ENCODE measurements around the gene SLC12A9.

Gene SLC12A9

GRCh38 chr7:100885440-100886141, 33.1 kb downstream of the SLC12A9 start:
- DNase-seq = no peak

- no peak for DNase-seq
Observed at GRCh38 chr7:100886142-100886935, 33.8 kb downstream of the SLC12A9 start.

- DNase-seq = no peak
Observed at GRCh38 chr7:100886936-100887515, 34.5 kb downstream of the SLC12A9 start.

GRCh38 chr7:100887516-100888290, 35.2 kb downstream of the SLC12A9 start:
- no peak for DNase-seq

GRCh38 chr7:100888291-100888987, 35.9 kb downstream of the SLC12A9 start:
- no peak for DNase-seq

- DNase-seq = no peak
Observed at GRCh38 chr7:100888988-100889750, 36.7 kb downstream of the SLC12A9 start, which contains the start of gene UFSP1. TSS of gene UFSP1 (minus strand) at chr7:100889715. CDS start at chr7:100889271, 444 bp downstream.

- DNase-seq = no peak
Observed at GRCh38 chr7:100890653-100891567, 38.4 kb downstream of the SLC12A9 start.

GRCh38 chr7:100891568-100892247, 39.2 kb downstream of the SLC12A9 start:
- DNase-seq = no peak

GRCh38 chr7:100892364-100893317, 40.1 kb downstream of the SLC12A9 start:
- no peak for DNase-seq

- no peak for DNase-seq
Observed at GRCh38 chr7:100893318-100893895, 40.9 kb downstream of the SLC12A9 start.

GRCh38 chr7:100893910-100894721, 41.6 kb downstream of the SLC12A9 start:
- DNase-seq = no peak

- DNase-seq = peak; percentile 3
Observed at GRCh38 chr7:100894860-100895700, 42.6 kb downstream of the SLC12A9 start.

GRCh38 chr7:100895701-100895955, 43.1 kb downstream of the SLC12A9 start, which contains the start of gene ACHE:
TSS of gene ACHE (minus strand) at chr7:100895888. CDS start at chr7:100894232, 1,656 bp downstream.
- DNase-seq = no peak

- DNase-seq = no peak
Observed at GRCh38 chr7:100895956-100896731, 43.6 kb downstream of the SLC12A9 start.

- DNase-seq = no peak
Observed at GRCh38 chr7:100896732-100897608, 44.5 kb downstream of the SLC12A9 start.
